Liver (tissue), 9 donors: ENCODE results near the gene HPCAL1. TPM values are rescaled to one million over a fixed set of nuclear protein-coding genes. Genes with fewer than 3 reads are reported as not detected.

Experiments used
- DNase-seq: peaks from one replicate; pipeline ENCODE4 v3.0.0-alpha.2; 2017; ENCODE audit warnings: low spot score
- H3K27ac ChIP-seq, 2 donors: one replicate each; pipeline ENCODE4 v1.7.0; 2013; ENCODE audit warnings: inconsistent platforms in 2 of 2, low read length in 2 of 2, control low read depth in 1 of 2, low read depth in 1 of 2, mild to moderate bottlenecking in 1 of 2
- H3K27me3 ChIP-seq, 4 donors: one replicate each; pipeline versions ENCODE4 v1.6.1 to v1.7.0; 2013; ENCODE audit warnings: low read length in 3 of 4, inconsistent platforms in 1 of 4, mild to moderate bottlenecking in 1 of 4, moderate library complexity in 1 of 4; ENCODE audit not compliant: control insufficient read depth in 4 of 4, insufficient read depth in 4 of 4
- H3K36me3 ChIP-seq, 4 donors: one replicate each; pipeline versions ENCODE4 v1.6.1 to v1.7.0; 2013; ENCODE audit warnings: low read length in 3 of 4, mild to moderate bottlenecking in 3 of 4, low read depth in 1 of 4, moderate library complexity in 1 of 4; ENCODE audit not compliant: control insufficient read depth in 4 of 4, insufficient read depth in 3 of 4
- H3K4me1 ChIP-seq, 4 donors: one replicate each; pipeline versions ENCODE4 v1.6.1 to v1.7.0; 2013; ENCODE audit warnings: low read length in 3 of 4, mild to moderate bottlenecking in 3 of 4, moderate library complexity in 1 of 4; ENCODE audit not compliant: control insufficient read depth in 4 of 4, insufficient read depth in 4 of 4
- H3K4me3 ChIP-seq, 3 donors: one replicate each; pipeline versions ENCODE4 v1.6.1 to v1.7.0; 2013; ENCODE audit warnings: low read length in 3 of 3, control low read depth in 1 of 3, low read depth in 1 of 3, mild to moderate bottlenecking in 1 of 3
- H3K9ac ChIP-seq, 2 donors: one replicate each; pipeline ENCODE4 v1.7.0; 2013; ENCODE audit warnings: low read length in 2 of 2, mild to moderate bottlenecking in 2 of 2, moderate library complexity in 2 of 2, control low read depth in 1 of 2, low read depth in 1 of 2
- H3K9me3 ChIP-seq, 4 donors: one replicate each; pipeline versions ENCODE4 v1.6.1 to v1.7.0; 2013; ENCODE audit warnings: low read length in 3 of 4; ENCODE audit not compliant: control insufficient read depth in 4 of 4
- CTCF ChIP-seq: fragments of 150-350 bp; IDR thresholded peaks from 2 replicates; pipeline ENCODE4 v1.5.1; 2017; ENCODE audit warnings: improper control_type of control experiment, low read depth, low read length; ENCODE audit not compliant: missing input control
- EGR1 ChIP-seq, 2 donors: IDR thresholded peaks; 2 replicates each; pipeline ENCODE4 v1.6.1; 2016 to 2018; ENCODE audit warnings: antibody characterized with exemption in 2 of 2, low read depth in 2 of 2
- FOXA1 ChIP-seq: IDR thresholded peaks from 2 replicates; pipeline ENCODE4 v1.6.1; 2016; ENCODE audit warnings: antibody characterized with exemption
- FOXA2 ChIP-seq: IDR thresholded peaks from 2 replicates; pipeline ENCODE4 v1.6.1; 2016; ENCODE audit warnings: antibody characterized with exemption
- GABPA ChIP-seq, 2 donors: IDR thresholded peaks in 1 of 2; conservative IDR thresholded peaks in 1 of 2; 2 replicates each; pipeline ENCODE4 v1.6.1; 2016; ENCODE audit warnings: antibody characterized with exemption in 2 of 2, mild to moderate bottlenecking in 1 of 2, moderate library complexity in 1 of 2
- HNF4A ChIP-seq, 2 donors: conservative IDR thresholded peaks; 2 replicates each; pipeline ENCODE4 v1.6.1; 2016; ENCODE audit warnings: antibody characterized with exemption in 2 of 2, mild to moderate bottlenecking in 2 of 2
- HNF4G ChIP-seq: IDR thresholded peaks from 2 replicates; pipeline ENCODE4 v1.6.1; 2016; ENCODE audit warnings: antibody characterized with exemption
- JUND ChIP-seq, 2 donors: IDR thresholded peaks; 2 replicates each; pipeline ENCODE4 v1.6.1; 2016; ENCODE audit warnings: antibody characterized with exemption in 2 of 2
- MAX ChIP-seq: IDR thresholded peaks from 2 replicates; pipeline ENCODE4 v1.6.1; 2016; ENCODE audit warnings: antibody characterized with exemption
- NR2F2 ChIP-seq: IDR thresholded peaks from 2 replicates; pipeline ENCODE4 v1.6.1; 2016; ENCODE audit warnings: antibody characterized with exemption
- RAD21 ChIP-seq, 2 donors: IDR thresholded peaks; 2 replicates each; pipeline ENCODE4 v1.6.1; 2016; ENCODE audit warnings: antibody characterized with exemption in 2 of 2, mild to moderate bottlenecking in 2 of 2
- RXRA ChIP-seq, 2 donors: IDR thresholded peaks; 2 replicates each; pipeline ENCODE4 v1.6.1; 2017 to 2018; ENCODE audit warnings: antibody characterized with exemption in 2 of 2, mild to moderate bottlenecking in 1 of 2
- SP1 ChIP-seq: IDR thresholded peaks from 2 replicates; pipeline ENCODE4 v1.6.1; 2018; ENCODE audit warnings: antibody characterized with exemption, mild to moderate bottlenecking
- TAF1 ChIP-seq: conservative IDR thresholded peaks from 2 replicates; pipeline ENCODE4 v1.6.1; 2016; ENCODE audit warnings: antibody characterized with exemption, mild to moderate bottlenecking
- YY1 ChIP-seq: IDR thresholded peaks from 2 replicates; pipeline ENCODE4 v1.6.1; 2016; ENCODE audit warnings: antibody characterized with exemption, mild to moderate bottlenecking
- ZBTB33 ChIP-seq: IDR thresholded peaks from 2 replicates; pipeline ENCODE4 v1.6.1; 2016; ENCODE audit warnings: antibody characterized with exemption
- WGBS: extraction: QIAGEN DNeasy Blood & Tissue Kit; methylation state at CpG from one replicate; pipeline ENCODE4 v1.1.7; 2013; 5-methylcytosine and 5-hydroxymethylcytosine counted together
- polyA plus RNA-seq, 2 donors: library from polyadenylated mRNA; stranded (reverse) in 1 of 2; unstranded in 1 of 2; fragments of 200-250 nt in 1 of 2; fragments of >200 nt in 1 of 2; fragmentation: Nextera tagmentation in 1 of 2; extraction: Ambion mirVana in 1 of 2; gene quantifications; one replicate each; pipeline versions ENCODE4 v1.2.1 to v1.2.3, GENCODE V29; 2013 to 2015
- total RNA-seq, 2 donors: library from RNA; depleted of rRNA; stranded (reverse); fragments of >200 nt; gene quantifications; one replicate each; pipeline ENCODE4 v1.2.3, GENCODE V29; 2014
- TF ChIP-seq, protein P1 (sequence below): IDR thresholded peaks from 2 replicates; pipeline ENCODE4 v1.6.1; 2016; ENCODE audit warnings: antibody characterized with exemption, mild to moderate bottlenecking
- TF ChIP-seq, protein P2 (sequence below): IDR thresholded peaks from 2 replicates; pipeline ENCODE4 v1.6.1; 2016; ENCODE audit warnings: antibody characterized with exemption
- donor health status: healthy.
- donor health status: healthy.
- donor health status: healthy.
- donor health status: healthy.
- donor health status: healthy.

HPCAL1 gene
- total and polyA plus RNA-seq, 4 donors: 17.3 to 27.9 (median 22.9) TPM

- TF ChIP-seq MAX (no peak), RAD21 (IDR thresholded peaks at IDR 0.05) (no peak)
- TF ChIP-seq, protein P1, sequence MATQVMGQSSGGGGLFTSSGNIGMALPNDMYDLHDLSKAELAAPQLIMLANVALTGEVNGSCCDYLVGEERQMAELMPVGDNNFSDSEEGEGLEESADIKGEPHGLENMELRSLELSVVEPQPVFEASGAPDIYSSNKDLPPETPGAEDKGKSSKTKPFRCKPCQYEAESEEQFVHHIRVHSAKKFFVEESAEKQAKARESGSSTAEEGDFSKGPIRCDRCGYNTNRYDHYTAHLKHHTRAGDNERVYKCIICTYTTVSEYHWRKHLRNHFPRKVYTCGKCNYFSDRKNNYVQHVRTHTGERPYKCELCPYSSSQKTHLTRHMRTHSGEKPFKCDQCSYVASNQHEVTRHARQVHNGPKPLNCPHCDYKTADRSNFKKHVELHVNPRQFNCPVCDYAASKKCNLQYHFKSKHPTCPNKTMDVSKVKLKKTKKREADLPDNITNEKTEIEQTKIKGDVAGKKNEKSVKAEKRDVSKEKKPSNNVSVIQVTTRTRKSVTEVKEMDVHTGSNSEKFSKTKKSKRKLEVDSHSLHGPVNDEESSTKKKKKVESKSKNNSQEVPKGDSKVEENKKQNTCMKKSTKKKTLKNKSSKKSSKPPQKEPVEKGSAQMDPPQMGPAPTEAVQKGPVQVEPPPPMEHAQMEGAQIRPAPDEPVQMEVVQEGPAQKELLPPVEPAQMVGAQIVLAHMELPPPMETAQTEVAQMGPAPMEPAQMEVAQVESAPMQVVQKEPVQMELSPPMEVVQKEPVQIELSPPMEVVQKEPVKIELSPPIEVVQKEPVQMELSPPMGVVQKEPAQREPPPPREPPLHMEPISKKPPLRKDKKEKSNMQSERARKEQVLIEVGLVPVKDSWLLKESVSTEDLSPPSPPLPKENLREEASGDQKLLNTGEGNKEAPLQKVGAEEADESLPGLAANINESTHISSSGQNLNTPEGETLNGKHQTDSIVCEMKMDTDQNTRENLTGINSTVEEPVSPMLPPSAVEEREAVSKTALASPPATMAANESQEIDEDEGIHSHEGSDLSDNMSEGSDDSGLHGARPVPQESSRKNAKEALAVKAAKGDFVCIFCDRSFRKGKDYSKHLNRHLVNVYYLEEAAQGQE: no peak
These were observed 17.5 kb upstream of the HPCAL1 start (continued) for GRCh38 chr2:10285191-10285555.

GRCh38 chr2:10285556-10286198 is 17.0 kb upstream of the HPCAL1 start:
- H3K4me3 ChIP-seq: no peak overlapping the region
- TF ChIP-seq FOXA2 (no peak), RXRA (IDR thresholded peaks at IDR 0.05) (peak; percentile 58 to 81), YY1 (peak; percentile 46), CTCF (no peak), EGR1 (IDR thresholded peaks at IDR 0.05; ENCODE audit: low read depth in 2 of 2) (no peak), HNF4G (no peak), RAD21 (IDR thresholded peaks at IDR 0.05) (peak; percentile 38 to 48), NR2F2 (no peak), SP1 (peak; percentile 62), MAX (no peak), JUND (IDR thresholded peaks at IDR 0.05) (peak; percentile 34 to 38), TAF1 (no peak), HNF4A (conservative IDR thresholded peaks at IDR 0.05) (peak; percentile 64 to 83), FOXA1 (no peak), ZBTB33 (no peak), GABPA (IDR thresholded peaks at IDR 0.05 in 1 of 2, conservative IDR thresholded peaks at IDR 0.05 in 1 of 2) (no peak)
- TF ChIP-seq, protein P1: no peak
- TF ChIP-seq, protein P2, sequence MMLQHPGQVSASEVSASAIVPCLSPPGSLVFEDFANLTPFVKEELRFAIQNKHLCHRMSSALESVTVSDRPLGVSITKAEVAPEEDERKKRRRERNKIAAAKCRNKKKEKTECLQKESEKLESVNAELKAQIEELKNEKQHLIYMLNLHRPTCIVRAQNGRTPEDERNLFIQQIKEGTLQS: no peak
- H3K4me1 ChIP-seq: peaks cover 14 to 49% (median 39%) of the 10 kb centered on the region in 4 donors
- no peak overlapping the region for H3K9ac ChIP-seq
- 53% methylated on average over 17 of the region's 17 CpGs for WGBS
- no peaks in the 10 kb centered on the region for H3K9me3 ChIP-seq
- H3K27ac ChIP-seq: peak overlapping the region; percentile 79 to 86
- no peaks in the 10 kb centered on the region for H3K27me3 ChIP-seq
- H3K36me3 ChIP-seq: no peaks in the 10 kb centered on the region
- no peak for DNase-seq
